ENCODE results near the gene CCL21. TPM values are rescaled to one million over a fixed set of nuclear protein-coding genes. Genes with fewer than 3 reads are reported as not detected.

Gene CCL21
- total RNA-seq, 1 donor from 2014 or later: not detected

GRCh38 chr9:34709196-34709978 lies 549 bp downstream of the CCL21 start:
- no peak for DNase-seq (ENCODE audit: low read depth, low spot score)

GRCh38 chr9:34707130-34707529 lies 2.8 kb downstream of the CCL21 start:
- DNase-seq (ENCODE audit: low read depth, low spot score): no peak

DNA sequence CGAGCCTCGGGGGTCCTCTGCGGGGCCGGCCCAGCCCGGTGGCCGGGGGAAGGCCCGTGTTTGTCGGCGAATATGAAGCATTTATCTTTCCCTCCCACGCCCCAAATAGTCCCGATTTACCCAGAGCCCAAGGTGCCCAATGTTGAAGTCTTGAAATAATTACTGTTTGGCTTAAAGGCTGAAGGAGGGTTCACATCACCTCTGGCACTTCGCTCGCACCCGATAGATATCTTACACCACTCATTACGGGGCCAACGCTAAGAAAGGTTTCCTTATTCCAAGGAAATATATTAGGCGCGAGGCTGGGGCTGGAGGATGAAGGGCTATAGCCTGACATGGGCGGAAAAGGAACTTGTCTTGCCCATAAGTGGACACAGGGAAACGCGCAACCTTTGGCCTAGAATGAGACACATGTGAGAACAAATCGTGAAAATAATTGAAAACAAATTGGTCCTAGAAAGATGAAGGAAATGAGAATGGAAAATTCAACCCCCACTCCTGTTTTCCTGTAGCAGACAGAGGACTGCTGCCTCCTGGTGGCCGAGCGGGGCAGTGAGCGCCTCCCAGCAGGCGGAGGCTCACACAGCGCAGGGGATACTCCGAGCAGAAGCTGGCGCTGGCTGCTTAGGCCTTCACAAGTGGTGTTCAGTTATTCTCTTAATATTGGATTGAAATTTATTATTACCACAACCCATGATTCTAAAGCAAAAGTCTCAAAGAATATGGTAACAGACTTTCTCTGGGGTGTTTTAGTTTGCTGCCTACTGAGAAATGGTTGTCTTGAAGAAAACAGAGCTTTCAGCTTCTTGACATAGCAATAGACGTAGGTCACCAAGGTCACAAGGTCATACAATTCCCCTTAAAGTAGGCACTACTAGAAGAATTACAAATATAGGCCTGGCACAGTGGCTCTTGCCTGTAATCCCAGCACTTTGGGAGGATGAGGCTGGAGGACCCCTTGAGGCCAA lies 7.9 kb downstream of the CCL21 start:
- DNase-seq (ENCODE audit: low read depth, low spot score): peak; percentile 44

GRCh38 chr9:34701023-34701768 lies 8.7 kb downstream of the CCL21 start:
- no peak for DNase-seq (ENCODE audit: low read depth, low spot score)

DNA sequence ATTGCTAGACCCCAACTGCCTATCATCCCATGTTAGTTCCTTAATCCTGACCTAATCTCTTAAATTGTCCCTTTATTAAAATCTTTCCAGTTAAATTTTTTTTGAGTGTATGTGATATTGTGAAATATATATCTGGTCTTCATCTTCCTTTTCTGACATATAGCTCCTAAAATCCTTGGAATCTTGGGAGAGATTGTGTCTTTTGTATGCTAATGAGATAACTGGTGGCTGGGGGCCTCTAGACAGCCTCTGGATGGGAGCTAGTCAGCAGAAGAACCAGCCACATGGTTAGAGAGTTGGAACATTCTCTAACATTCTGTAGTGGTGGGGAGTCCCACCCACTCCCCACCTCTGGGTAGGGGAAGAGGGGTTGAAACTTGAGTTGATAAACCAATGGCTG lies 15.1 kb downstream of the CCL21 start:
- DNase-seq (ENCODE audit: low read depth, low spot score): no peak

- DNase-seq (ENCODE audit: low read depth, low spot score): no peak
Observed at GRCh38 chr9:34693560-34693959, 16.4 kb downstream of the CCL21 start.

- no peak for DNase-seq (ENCODE audit: low read depth, low spot score)
Observed at GRCh38 chr9:34691936-34692315, 18.0 kb downstream of the CCL21 start.

GRCh38 chr9:34690983-34691935 lies 18.7 kb downstream of the CCL21 start, which contains the start of gene CCL19:
Gene CCL19 (minus strand): TSS chr9:34691276. CDS start chr9:34691139, 137 bp downstream.
- DNase-seq (ENCODE audit: low read depth, low spot score): no peak

DNA sequence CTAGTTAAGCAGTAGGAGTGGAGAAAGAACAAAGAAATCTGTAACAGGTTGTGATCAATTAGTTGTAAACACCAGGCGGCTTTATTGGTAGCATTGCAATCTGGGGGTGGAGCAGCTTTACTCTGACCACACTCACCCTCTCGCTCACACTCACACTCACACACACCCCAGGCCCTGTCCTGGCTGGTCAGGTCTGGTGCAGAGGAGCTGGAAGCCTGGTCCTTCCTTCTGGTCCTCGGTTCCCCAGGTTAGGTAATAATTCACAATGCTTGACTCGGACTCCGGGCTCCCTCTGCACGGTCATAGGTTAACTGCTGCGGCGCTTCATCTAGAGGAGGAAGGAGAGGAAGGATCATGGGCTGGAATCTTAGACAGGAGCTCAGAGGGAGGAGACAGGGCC lies 20.4 kb downstream of the CCL21 start:
- no peak for DNase-seq (ENCODE audit: low read depth, low spot score)

- no peak for DNase-seq (ENCODE audit: low read depth, low spot score)
Observed at GRCh38 chr9:34689116-34689470, 20.8 kb downstream of the CCL21 start.

- DNase-seq (ENCODE audit: low read depth, low spot score): no peak
Observed at GRCh38 chr9:34688329-34689115, 21.4 kb downstream of the CCL21 start.

DNA sequence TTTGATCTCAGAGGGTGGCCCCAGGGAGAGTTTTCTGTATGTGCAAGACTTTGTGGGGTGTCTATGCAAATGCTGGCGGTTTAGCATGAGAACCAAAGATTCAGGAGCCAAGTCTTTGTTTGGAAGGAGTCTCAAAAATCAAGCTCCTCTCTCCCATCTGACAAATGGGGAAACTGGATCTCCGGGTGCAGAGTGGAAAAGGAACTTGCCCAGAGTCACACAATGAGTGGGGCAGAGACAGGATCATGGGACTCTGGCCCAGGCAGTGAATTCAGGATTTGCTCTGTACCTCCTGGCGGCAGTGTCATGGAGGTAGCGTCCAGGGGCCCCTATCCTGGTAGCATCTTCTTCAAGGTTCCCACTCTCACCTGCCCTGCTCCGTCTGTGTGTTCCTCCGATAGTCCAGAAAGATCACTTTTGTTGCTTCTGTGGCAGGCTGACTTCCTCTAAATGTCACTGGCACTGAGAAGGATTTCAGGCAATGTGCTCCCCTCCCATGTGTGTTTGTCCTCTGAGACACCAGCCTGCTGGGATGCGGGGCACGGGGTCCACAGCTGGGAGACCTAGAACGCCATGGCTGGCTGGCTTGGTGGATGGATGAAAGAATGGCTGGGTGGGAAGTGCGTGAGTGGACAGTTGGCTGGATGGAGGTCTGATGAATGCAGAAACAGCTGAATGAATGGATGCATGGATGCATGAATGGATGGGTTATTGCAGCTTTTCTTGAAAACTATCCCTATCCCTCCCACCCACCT lies 22.5 kb downstream of the CCL21 start:
- DNase-seq (ENCODE audit: low read depth, low spot score): no peak

DNA sequence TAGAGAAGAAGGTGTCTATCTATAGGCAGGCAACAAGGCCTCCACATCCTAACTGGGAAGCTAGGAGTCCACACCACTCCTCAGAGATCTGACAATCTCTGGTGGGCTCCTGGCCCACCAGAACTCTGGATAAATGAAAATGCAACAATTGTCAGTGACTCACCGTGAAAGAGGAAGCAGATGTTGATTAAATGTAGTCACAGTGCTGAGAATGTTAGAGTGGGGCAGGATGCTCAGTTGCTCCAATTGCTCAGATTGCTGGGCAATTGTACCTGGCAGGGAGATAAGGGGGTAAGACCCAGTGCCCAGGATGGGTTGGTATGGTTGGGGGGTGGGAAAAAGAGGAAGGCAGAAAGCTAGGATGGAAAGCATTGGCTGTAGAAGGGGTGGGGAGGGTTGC lies 23.2 kb downstream of the CCL21 start:
- DNase-seq (ENCODE audit: low read depth, low spot score): no peak

DNA sequence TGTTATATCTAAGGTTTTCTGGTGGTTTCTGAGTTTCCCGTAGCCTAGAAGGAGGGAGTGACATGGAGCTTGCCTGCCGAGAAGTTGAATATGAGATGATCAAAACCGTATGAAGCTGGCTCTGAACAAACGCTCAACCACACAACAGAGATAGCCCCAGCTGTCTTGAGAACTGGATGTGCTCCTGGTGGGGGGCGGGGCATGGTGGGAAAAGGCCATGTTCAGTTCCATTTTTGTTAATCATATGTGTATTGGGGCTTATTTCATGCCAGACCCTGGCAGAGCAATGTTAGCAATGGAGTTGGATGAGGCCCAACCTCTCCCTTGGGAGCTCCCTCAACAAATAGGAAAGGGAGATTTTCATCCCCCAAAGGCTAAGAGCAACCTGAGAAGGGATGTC lies 23.7 kb downstream of the CCL21 start:
- DNase-seq (ENCODE audit: low read depth, low spot score): no peak

GRCh38 chr9:34685591-34685990 lies 24.3 kb downstream of the CCL21 start:
- no peak for DNase-seq (ENCODE audit: low read depth, low spot score)

GRCh38 chr9:34684816-34685215 lies 25.1 kb downstream of the CCL21 start:
- DNase-seq (ENCODE audit: low read depth, low spot score): no peak

- no peak for DNase-seq (ENCODE audit: low read depth, low spot score)
Observed at GRCh38 chr9:34684145-34684544, 25.8 kb downstream of the CCL21 start.

GRCh38 chr9:34675869-34676268 lies 34.1 kb downstream of the CCL21 start:
- no peak for DNase-seq (ENCODE audit: low read depth, low spot score)
